ENCODE data around the gene MAP3K19.

MAP3K19 gene

DNA sequence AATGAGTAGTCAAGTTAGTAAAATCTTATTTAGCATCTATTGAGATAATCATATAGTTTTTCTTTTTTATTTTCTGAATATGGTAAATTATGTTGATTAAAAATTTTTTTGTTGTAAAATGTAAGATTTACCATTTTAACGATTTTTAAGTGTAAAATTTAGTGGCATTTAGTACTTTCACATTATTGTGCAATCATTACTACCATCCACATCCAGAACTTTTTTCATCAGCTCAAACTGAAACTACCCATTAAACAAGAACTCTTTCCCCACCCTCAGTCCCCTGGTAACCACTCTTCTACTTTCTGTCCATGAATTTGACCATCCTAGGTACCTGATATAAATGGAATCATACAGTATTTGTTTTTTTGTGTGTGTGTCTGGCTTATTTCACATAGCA lies 16.0 kb upstream of the MAP3K19 start:
- TF ChIP-seq ZNF8 (CRISPR knock-in tag; IDR thresholded peaks at IDR 0.05) (no peak), RARB (CRISPR knock-in tag; IDR thresholded peaks at IDR 0.05) (no peak), SNAI2 (CRISPR knock-in tag; IDR thresholded peaks at IDR 0.05) (no peak), ESRRG (CRISPR knock-in tag; IDR thresholded peaks at IDR 0.05) (no peak)
- TF ChIP-seq, protein P1, sequence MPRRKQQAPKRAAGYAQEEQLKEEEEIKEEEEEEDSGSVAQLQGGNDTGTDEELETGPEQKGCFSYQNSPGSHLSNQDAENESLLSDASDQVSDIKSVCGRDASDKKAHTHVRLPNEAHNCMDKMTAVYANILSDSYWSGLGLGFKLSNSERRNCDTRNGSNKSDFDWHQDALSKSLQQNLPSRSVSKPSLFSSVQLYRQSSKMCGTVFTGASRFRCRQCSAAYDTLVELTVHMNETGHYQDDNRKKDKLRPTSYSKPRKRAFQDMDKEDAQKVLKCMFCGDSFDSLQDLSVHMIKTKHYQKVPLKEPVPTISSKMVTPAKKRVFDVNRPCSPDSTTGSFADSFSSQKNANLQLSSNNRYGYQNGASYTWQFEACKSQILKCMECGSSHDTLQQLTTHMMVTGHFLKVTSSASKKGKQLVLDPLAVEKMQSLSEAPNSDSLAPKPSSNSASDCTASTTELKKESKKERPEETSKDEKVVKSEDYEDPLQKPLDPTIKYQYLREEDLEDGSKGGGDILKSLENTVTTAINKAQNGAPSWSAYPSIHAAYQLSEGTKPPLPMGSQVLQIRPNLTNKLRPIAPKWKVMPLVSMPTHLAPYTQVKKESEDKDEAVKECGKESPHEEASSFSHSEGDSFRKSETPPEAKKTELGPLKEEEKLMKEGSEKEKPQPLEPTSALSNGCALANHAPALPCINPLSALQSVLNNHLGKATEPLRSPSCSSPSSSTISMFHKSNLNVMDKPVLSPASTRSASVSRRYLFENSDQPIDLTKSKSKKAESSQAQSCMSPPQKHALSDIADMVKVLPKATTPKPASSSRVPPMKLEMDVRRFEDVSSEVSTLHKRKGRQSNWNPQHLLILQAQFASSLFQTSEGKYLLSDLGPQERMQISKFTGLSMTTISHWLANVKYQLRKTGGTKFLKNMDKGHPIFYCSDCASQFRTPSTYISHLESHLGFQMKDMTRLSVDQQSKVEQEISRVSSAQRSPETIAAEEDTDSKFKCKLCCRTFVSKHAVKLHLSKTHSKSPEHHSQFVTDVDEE (CRISPR knock-in tag; IDR thresholded peaks at IDR 0.05): no peak
- ATAC-seq: no peak

DNA sequence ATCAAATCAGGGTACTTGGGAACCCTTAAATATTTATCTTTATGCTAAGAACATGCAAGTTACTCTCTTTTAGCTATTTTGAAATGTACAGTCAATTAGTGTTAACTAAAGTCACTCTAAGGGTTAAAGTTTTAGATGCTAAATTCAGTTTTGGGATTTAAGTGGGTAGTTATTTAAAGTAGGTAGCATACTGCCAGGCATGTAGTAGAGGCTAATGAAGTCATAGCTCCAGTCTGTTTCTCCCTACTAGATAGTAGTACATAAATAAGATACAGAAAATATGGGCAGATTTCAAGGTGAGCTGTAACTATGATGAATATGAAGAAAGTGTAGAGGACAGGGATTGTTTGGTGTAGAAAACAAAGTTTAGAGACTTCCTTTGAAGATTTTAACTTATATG lies 12.3 kb upstream of the MAP3K19 start:
- no peak for TF ChIP-seq ISL1 (CRISPR knock-in tag; IDR thresholded peaks at IDR 0.05)
- TF ChIP-seq, protein P2, sequence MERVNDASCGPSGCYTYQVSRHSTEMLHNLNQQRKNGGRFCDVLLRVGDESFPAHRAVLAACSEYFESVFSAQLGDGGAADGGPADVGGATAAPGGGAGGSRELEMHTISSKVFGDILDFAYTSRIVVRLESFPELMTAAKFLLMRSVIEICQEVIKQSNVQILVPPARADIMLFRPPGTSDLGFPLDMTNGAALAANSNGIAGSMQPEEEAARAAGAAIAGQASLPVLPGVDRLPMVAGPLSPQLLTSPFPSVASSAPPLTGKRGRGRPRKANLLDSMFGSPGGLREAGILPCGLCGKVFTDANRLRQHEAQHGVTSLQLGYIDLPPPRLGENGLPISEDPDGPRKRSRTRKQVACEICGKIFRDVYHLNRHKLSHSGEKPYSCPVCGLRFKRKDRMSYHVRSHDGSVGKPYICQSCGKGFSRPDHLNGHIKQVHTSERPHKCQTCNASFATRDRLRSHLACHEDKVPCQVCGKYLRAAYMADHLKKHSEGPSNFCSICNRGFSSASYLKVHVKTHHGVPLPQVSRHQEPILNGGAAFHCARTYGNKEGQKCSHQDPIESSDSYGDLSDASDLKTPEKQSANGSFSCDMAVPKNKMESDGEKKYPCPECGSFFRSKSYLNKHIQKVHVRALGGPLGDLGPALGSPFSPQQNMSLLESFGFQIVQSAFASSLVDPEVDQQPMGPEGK (CRISPR knock-in tag; IDR thresholded peaks at IDR 0.05; ENCODE audit: borderline replicate concordance): no peak
- no peak for TF ChIP-seq BACH2 (CRISPR knock-in tag; IDR thresholded peaks at IDR 0.05; ENCODE audit: borderline replicate concordance)
- TF ChIP-seq ZNF565 (CRISPR knock-in tag; conservative IDR thresholded peaks at IDR 0.05; ENCODE audit: low read depth): no peak
- TF ChIP-seq PPARA (CRISPR knock-in tag; IDR thresholded peaks at IDR 0.05; ENCODE audit: borderline replicate concordance): no peak
- no peak for TF ChIP-seq ZFP30 (CRISPR knock-in tag; IDR thresholded peaks at IDR 0.05)
- TF ChIP-seq, protein P3, sequence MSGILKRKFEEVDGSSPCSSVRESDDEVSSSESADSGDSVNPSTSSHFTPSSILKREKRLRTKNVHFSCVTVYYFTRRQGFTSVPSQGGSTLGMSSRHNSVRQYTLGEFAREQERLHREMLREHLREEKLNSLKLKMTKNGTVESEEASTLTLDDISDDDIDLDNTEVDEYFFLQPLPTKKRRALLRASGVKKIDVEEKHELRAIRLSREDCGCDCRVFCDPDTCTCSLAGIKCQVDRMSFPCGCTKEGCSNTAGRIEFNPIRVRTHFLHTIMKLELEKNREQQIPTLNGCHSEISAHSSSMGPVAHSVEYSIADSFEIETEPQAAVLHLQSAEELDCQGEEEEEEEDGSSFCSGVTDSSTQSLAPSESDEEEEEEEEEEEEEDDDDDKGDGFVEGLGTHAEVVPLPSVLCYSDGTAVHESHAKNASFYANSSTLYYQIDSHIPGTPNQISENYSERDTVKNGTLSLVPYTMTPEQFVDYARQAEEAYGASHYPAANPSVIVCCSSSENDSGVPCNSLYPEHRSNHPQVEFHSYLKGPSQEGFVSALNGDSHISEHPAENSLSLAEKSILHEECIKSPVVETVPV (CRISPR knock-in tag; IDR thresholded peaks at IDR 0.05): no peak
- no peak for TF ChIP-seq ZC3H10 (CRISPR knock-in tag; IDR thresholded peaks at IDR 0.05)
- TF ChIP-seq, protein P4, sequence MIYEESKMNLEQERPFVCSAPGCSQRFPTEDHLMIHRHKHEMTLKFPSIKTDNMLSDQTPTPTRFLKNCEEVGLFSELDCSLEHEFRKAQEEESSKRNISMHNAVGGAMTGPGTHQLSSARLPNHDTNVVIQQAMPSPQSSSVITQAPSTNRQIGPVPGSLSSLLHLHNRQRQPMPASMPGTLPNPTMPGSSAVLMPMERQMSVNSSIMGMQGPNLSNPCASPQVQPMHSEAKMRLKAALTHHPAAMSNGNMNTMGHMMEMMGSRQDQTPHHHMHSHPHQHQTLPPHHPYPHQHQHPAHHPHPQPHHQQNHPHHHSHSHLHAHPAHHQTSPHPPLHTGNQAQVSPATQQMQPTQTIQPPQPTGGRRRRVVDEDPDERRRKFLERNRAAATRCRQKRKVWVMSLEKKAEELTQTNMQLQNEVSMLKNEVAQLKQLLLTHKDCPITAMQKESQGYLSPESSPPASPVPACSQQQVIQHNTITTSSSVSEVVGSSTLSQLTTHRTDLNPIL (CRISPR knock-in tag; IDR thresholded peaks at IDR 0.05; ENCODE audit: low read depth): no peak
- TF ChIP-seq, protein P1 (CRISPR knock-in tag; IDR thresholded peaks at IDR 0.05): no peak
- no peak for TF ChIP-seq SNAI2 (CRISPR knock-in tag; IDR thresholded peaks at IDR 0.05)
- TF ChIP-seq ARNTL (CRISPR knock-in tag; IDR thresholded peaks at IDR 0.05; ENCODE audit: borderline replicate concordance, low read depth): no peak
- TF ChIP-seq OSR1 (CRISPR knock-in tag; IDR thresholded peaks at IDR 0.05): no peak
- TF ChIP-seq ZFP3 (CRISPR knock-in tag; IDR thresholded peaks at IDR 0.05): no peak

DNA sequence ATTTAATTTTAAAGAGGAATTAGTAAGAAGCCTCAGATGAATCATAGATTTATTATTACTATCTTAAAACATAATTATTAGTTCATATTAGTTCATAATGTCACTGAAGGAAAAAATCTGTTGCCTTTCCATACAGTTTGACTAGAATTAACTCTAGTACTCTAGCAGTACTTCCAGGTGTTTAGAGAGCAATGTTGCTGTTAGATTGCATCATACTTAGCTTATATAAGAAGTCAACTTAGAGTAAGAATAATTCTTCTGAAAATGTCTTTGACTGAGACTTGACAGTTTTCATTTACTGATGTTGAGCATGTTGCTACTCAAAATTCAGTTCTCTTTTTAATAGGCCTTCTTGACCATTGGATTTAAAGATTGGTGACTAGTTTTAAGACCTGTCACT lies 9.5 kb upstream of the MAP3K19 start:
- no peak for ATAC-seq
- TF ChIP-seq BACH2 (CRISPR knock-in tag; IDR thresholded peaks at IDR 0.05; ENCODE audit: borderline replicate concordance) (no peak), ZNF70 (CRISPR knock-in tag; IDR thresholded peaks at IDR 0.05) (no peak), RARB (CRISPR knock-in tag; IDR thresholded peaks at IDR 0.05) (no peak), ZNF565 (CRISPR knock-in tag; conservative IDR thresholded peaks at IDR 0.05; ENCODE audit: low read depth) (no peak), ISL1 (CRISPR knock-in tag; IDR thresholded peaks at IDR 0.05) (no peak), ZFP30 (CRISPR knock-in tag; IDR thresholded peaks at IDR 0.05) (no peak), OSR1 (CRISPR knock-in tag; IDR thresholded peaks at IDR 0.05) (no peak), ZNF8 (CRISPR knock-in tag; IDR thresholded peaks at IDR 0.05) (no peak), ARNTL (CRISPR knock-in tag; IDR thresholded peaks at IDR 0.05; ENCODE audit: borderline replicate concordance, low read depth) (no peak), TOX (CRISPR knock-in tag; IDR thresholded peaks at IDR 0.05; ENCODE audit: borderline replicate concordance) (no peak), ZFP3 (CRISPR knock-in tag; IDR thresholded peaks at IDR 0.05) (no peak)
- TF ChIP-seq, protein P4 (CRISPR knock-in tag; IDR thresholded peaks at IDR 0.05; ENCODE audit: low read depth): no peak
- TF ChIP-seq, protein P1 (CRISPR knock-in tag; IDR thresholded peaks at IDR 0.05): no peak

More for the DNA sequence above, 12.3 kb upstream of the MAP3K19 start:
- ATAC-seq: no peak

Measured in SK-N-SH treated with all-trans-retinoic acid at 6 μM for 48 hours (cell line).